ENCODE results near the gene TENM4. TPM values are rescaled to one million over a fixed set of nuclear protein-coding genes. Genes with fewer than 3 reads are reported as not detected.
"Not testable (repeated sequence)": the region's sequence is repeated elsewhere in the genome, so short reads cannot be mapped to it uniquely, and the experiment has no call there.

The TENM4 gene
- polyA plus RNA-seq, 1 donor = 9.0 TPM

DNA sequence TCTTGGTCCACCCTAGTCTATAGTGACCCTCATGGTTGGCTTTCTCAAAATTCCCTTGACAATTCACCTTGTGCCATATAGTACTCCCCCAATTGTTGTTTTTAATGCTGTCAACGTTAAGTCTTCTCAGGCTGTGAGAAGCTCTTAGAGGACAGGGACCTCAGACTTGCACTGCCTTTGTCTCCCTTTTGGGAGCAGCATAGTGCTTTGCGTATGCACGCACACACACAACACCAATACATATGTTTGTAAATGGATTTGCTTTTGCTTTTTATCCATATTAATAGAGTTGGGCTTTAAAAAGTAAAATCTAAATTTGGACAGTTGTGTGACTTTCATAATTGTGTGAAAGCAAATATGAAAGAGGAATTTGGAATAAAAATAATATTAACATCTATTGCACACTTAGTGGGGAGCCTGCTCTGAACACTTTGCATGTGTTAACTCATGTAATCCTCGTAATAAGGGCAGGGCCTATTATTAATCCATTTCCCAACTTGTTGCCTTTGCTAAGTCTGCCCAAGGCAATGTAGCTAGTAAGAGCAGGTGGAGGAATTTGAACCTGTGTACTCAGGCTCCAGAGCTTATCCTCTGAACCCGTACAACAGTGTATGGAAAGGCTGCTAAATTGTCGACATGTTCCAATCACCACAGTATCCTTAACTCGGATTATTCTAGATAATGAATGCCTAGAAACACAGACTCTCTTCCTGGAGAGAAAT lies 608.4 kb downstream of the TENM4 start:
- no peak for DNase-seq

DNA sequence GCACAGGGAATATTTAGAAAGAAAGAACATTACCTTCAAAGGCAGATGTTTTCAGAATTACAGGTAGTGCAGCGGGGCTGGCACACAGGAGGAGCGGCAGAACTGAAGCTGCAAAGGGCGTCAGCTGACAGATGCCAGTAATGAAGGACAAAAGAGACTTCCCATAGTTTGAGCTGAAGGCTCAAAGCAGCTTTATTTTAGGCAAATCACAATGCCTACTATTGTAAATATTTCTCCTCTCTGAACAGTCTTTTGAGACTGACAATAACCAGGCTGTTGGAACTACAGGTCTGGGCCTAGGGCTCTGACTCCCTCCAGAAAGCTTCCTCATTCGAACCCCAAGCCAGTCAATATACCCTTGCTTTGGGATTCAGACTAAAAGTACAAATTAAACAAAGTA lies 609.3 kb downstream of the TENM4 start:
- DNase-seq = no peak

GRCh38 chr11:78830277-78830819 lies 610.5 kb downstream of the TENM4 start:
- no peak for DNase-seq

GRCh38 chr11:78829146-78829545 lies 611.7 kb downstream of the TENM4 start:
- DNase-seq = no peak

DNA sequence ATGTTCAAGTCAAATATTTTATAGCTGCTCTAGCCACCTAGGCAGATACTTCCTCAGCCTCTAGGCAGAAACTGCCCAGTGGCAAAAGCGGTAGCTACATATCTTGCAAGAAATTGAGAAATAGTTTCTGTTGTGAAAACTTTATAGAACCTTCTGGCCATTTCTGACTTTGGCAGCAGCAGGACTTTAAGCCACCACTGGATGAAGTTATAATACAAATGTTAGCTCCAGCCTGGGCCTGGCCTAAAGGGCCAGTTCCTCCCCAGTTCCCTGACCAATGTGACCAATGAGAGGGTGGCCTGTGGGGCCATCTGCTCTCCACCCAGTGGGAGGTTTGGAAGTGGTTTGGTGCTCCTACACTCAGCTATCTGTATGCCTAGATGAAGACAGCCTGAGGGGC lies 612.2 kb downstream of the TENM4 start:
- no peak for DNase-seq

GRCh38 chr11:78827291-78827690 lies 613.5 kb downstream of the TENM4 start:
- not testable (repeated sequence) for DNase-seq

- no peak for DNase-seq
These were observed 615.2 kb downstream of the TENM4 start for GRCh38 chr11:78825591-78826020.

GRCh38 chr11:78823588-78823987 lies 617.2 kb downstream of the TENM4 start:
- DNase-seq = no peak

DNA sequence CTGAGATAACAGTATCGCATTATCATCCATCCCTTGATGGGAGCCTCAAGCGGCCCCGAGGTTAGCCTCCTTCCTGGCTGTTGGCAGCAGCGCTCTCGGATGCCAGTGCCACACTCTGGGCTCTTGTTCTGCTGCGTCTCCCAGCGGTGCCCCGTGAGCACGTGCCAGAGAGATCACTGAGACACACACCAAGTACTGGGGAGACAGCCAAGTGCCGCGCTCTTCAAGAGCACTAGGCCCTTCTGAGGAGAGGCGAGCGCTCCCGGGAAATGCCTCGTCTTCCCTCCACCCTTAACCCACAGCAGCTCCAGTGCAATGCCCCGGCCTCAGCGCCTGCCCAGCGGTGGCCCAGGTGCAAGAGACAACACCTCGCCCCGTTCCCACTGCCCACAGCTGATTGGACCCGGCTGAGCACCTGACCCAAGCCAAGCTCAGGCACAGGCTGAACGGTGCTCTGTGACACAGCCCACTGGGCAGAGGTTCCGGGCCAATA lies 617.9 kb downstream of the TENM4 start:
- no peak for DNase-seq

- DNase-seq = no peak
These were observed 619.2 kb downstream of the TENM4 start for GRCh38 chr11:78821371-78822306.

DNA sequence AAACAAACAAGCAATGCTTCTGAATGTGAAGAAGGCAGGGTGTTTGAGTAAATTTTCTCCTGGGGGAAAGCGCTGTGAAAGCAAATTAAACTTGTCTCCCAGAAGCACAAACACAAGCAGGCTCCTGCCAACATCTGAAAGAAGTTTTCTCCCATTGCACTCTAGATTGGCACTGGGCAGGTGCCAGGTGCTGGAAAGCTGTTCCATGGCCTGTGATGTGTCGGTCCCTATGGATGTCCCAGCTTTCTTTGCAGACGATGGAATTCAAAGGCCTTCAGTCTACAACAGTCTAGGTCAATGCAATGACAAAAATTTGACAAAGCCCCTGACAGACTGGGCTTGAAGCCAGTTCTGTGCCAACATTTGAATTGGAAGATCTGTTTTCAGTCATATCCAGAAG lies 620.1 kb downstream of the TENM4 start:
- no peak for DNase-seq

- no peak for DNase-seq
These were observed 622.6 kb downstream of the TENM4 start for GRCh38 chr11:78818201-78818600.

DNA sequence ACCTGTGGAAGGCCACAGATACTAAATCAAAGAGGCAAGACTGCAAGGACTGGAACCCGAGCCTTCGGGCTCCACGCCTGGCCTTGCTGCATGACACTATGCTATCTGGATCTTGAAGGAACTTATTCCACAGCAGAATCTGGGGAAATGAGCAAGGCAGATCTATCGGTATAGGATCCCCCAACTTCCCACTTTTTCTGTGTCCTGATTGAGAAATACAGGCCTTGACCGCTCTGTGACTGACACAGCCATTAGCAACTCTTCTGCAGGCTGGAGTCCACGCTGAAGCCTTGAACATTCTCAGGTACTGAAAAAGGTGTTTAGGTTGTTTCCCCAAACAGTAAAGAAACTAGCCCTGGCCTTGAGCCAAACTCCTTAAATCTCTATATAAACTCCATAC lies 625.0 kb downstream of the TENM4 start:
- DNase-seq = no peak

DNA sequence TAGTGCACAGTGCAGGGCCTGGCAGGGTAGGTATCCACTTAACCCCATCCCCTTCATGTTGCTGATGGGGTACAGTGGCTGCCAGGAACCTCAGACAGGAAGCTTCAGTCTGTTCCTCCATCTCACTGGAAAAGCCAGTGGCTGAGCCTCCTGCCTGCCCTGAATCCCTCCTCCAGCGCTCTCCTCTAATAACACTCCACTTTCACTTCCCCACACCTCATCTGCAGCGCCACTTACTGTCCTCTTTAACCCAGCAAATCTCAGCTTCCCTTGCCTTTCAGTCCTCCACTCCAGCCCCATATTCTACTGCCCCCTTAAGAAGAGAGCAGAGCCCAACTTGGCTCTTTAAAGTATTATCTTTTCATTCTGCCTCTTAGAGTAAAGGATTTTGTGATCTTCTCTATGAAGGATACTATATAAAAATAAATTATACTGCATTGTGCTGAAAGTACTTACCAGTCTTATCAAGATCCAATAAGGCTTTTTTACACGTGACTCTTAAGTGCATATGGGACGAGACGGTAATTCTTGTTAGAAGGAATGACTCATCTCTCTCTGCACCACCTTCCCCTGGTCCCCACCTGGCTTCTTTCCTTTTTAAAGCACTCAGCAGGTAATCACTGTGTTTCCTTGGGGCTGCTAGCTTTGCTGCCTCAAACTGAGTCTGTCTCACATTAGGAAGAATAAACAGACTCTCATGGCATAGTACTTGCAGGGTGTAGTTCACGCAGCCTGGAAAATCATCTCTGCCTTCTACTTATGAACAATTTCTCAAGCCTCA lies 628.1 kb downstream of the TENM4 start:
- DNase-seq = no peak

GRCh38 chr11:78810559-78811009 lies 630.2 kb downstream of the TENM4 start:
- no peak for DNase-seq

GRCh38 chr11:78809931-78810541 lies 630.8 kb downstream of the TENM4 start:
- DNase-seq = no peak

GRCh38 chr11:78808923-78809322 lies 631.9 kb downstream of the TENM4 start:
- no peak for DNase-seq

DNA sequence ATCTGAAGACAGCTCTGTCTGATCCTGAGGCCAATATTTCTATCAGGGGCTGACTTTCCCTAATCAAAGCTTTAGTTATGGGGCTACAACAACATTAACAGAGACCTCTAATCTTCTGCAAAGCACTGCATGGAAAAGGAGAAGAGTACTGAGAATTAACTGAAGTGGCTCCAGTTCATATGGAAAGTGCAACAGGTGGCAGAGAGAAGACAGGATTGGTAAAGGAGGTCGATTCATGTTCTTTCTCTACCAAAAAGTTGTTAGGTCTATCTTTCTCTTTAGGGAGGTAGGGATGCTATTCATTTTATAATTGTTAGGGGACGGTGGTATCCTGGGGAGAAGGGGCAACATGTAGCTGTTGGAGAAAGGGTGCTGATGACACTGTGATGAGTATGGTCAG lies 633.5 kb downstream of the TENM4 start:
- no peak for DNase-seq

DNA sequence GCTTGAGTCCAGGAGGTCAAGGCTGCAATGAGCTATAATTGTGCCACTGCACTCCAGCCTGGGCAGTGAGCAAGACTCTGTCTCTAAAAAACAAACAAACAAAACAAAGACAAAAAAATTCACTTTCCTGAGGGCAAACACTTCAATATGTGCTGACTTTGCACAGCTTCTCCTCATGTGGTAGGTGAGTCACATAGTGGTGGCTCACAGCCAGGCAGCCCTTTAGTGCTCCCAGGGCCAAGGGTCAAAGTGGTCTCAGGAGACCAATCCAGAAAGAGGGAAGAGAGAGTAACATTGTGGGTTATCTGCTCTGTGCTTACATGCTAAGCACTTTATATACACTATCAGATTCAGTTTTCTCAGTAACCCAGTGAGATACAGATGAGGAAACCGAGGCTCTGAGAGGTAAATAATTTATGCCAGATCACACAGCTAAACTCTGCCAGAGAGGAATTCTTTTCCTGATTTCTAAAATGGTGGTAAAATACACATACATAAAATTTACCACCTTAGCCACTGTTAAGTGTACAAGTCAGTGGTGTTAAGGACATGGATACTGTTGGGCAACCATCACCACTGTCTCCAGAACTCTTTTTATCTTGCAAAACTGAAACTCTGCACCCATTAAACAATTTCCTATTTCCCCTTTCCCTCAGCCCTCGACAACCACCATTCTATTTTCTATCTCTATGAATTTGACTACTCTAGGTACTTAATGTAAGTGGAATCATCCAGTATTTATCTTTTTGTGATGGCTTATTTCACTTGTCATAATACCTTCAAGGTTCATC lies 634.4 kb downstream of the TENM4 start:
- DNase-seq = no peak

DNA sequence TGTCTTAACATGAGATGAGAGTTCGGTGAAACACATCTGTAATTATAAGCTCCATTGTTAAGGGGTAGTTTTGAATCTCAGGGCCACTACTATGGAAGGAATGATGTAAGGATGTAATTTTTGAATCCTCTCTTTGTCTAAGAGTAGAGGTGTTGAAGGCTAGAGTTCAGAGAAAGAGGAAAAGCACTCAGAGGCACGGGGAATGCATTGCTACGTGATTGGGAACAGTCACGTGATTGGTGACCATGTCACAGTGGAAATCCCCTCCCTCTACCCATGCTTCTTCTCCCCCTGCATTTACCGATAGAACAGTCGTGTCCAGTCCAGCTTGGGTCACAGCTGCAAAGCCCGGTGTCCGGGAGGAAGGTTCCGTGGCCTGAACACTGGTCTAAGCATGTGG lies 635.8 kb downstream of the TENM4 start:
- no peak for DNase-seq

DNA sequence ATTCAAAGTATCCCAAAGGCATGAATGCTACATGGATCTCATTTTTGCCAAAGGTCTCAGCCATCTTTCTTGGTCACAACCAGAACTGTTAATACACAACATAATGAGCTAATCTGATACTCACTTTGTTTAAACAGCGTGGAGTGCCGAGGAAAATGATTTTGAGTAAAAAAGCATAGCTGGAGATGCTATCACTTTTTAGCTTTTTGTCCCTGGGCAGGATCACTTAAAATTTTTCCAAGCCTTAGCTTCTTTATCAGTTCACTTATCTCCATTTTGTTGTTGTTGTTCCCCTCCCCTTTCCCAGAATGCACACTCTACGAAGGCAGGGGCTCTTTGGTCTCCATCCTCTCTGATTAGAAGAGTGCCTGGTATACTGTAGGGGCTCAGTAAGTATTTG lies 636.8 kb downstream of the TENM4 start:
- no peak for DNase-seq
